GM12892 (cell line): Measurements from ENCODE around the gene RNF125.

Experiments used
- POLR2A ChIP-seq: IDR thresholded peaks from 2 replicates; pipeline ENCODE4 v1.6.1; 2011; ENCODE audit warnings: low read depth, low read length, control low read depth
- POLR2AphosphoS5 ChIP-seq: IDR thresholded peaks from 2 replicates; pipeline ENCODE4 v1.6.1; 2011; ENCODE audit warnings: low read depth, low read length, control low read depth
- TAF1 ChIP-seq: IDR thresholded peaks from 2 replicates; pipeline ENCODE4 v1.6.1; 2011; ENCODE audit warnings: low read depth, mild to moderate bottlenecking, control low read depth, low read length, borderline replicate concordance

- TF ChIP-seq POLR2A, result no peak
- TF ChIP-seq TAF1, result no peak
- no peak for TF ChIP-seq POLR2AphosphoS5
Measured at GRCh38 chr18:31976242-31976641, 42.4 kb upstream of the RNF125 start.
